ENCODE results near the gene KIRREL3. TPM values are rescaled to one million over a fixed set of nuclear protein-coding genes. Genes with fewer than 3 reads are reported as not detected.

Gene KIRREL3
- total RNA-seq, 5 donors from 2014 or later (not counting 1 experiment from before 2014, with no cell fraction given), result not detected

GRCh38 chr11:126523441-126524205, 476.9 kb downstream of the KIRREL3 start:
- DNase-seq (no peak), ATAC-seq (replicated peaks in 1 of 4) (no peak)
- WGBS (ENCODE audit: insufficient coverage), result 67% methylated on average over 3 of the region's 4 CpGs
- H3K9me3 ChIP-seq, result no peaks in the 10 kb centered on the region
- no peaks in the 10 kb centered on the region for H3K4me1 ChIP-seq (ENCODE audit: control insufficient read depth in 1 of 2, extremely low read depth in 1 of 2, insufficient read depth in 2 of 2, low read length in 2 of 2)
- H3K4me1 Mint-ChIP-seq, result no peaks in the 10 kb centered on the region
- no peak overlapping the region for H3K4me3 Mint-ChIP-seq
- H3K27me3 Mint-ChIP-seq, result peaks cover 8 to 12% of the 10 kb centered on the region in 2 donors
- no peaks in the 10 kb centered on the region for H3K36me3 Mint-ChIP-seq
- H3K27ac Mint-ChIP-seq, result no peak overlapping the region
- no peaks in the 10 kb centered on the region for H3K36me3 ChIP-seq (ENCODE audit: control insufficient read depth in 2 of 2, extremely low read depth in 1 of 2, insufficient read depth in 1 of 2, low read length in 1 of 2)
- POLR2A ChIA-PET, result no interaction called here
- no peak overlapping the region for H3K27ac ChIP-seq (ENCODE audit: low read length)
- no peaks in the 10 kb centered on the region for H3K9me3 Mint-ChIP-seq
- CTCF ChIA-PET, result no interaction called here
- no peak overlapping the region for H3K4me3 ChIP-seq (ENCODE audit: control insufficient read depth in 1 of 2, extremely low read depth in 1 of 2, low read length in 1 of 2)
- H3K27me3 ChIP-seq (replicated peaks in 1 of 2; ENCODE audit: control insufficient read depth in 2 of 2, extremely low read depth in 1 of 2, insufficient read depth in 2 of 2, low read length in 1 of 2), result peaks cover 0 to 26% of the 10 kb centered on the region in 2 experiments

GRCh38 chr11:126522606-126523005, 478.0 kb downstream of the KIRREL3 start:
- peaks cover 8 to 16% of the 10 kb centered on the region in 2 donors for H3K27me3 Mint-ChIP-seq
- H3K4me3 Mint-ChIP-seq, result no peak overlapping the region
- POLR2A ChIA-PET, result no interaction called here
- no peak overlapping the region for H3K27ac Mint-ChIP-seq
- no peak for ATAC-seq (replicated peaks in 1 of 4)
- Histone ChIP-seq H3K36me3 (ENCODE audit: control insufficient read depth in 2 of 2, extremely low read depth in 1 of 2, insufficient read depth in 1 of 2, low read length in 1 of 2) (no peaks in the 10 kb centered on the region), H3K27ac (ENCODE audit: low read length) (no peak overlapping the region), H3K4me3 (ENCODE audit: control insufficient read depth in 1 of 2, extremely low read depth in 1 of 2, low read length in 1 of 2) (no peak overlapping the region), H3K9me3 (no peaks in the 10 kb centered on the region), H3K27me3 (replicated peaks in 1 of 2; ENCODE audit: control insufficient read depth in 2 of 2, extremely low read depth in 1 of 2, insufficient read depth in 2 of 2, low read length in 1 of 2) (peaks cover 0 to 25% of the 10 kb centered on the region in 2 experiments), H3K4me1 (ENCODE audit: control insufficient read depth in 1 of 2, extremely low read depth in 1 of 2, insufficient read depth in 2 of 2, low read length in 2 of 2) (no peaks in the 10 kb centered on the region)
- no peaks in the 10 kb centered on the region for H3K4me1 Mint-ChIP-seq
- CTCF ChIA-PET, result no interaction called here
- no peaks in the 10 kb centered on the region for H3K36me3 Mint-ChIP-seq
- 86% methylated on average over 1 of the region's 7 CpGs for WGBS (ENCODE audit: insufficient coverage)
- no peaks in the 10 kb centered on the region for H3K9me3 Mint-ChIP-seq
- DNase-seq, result no peak

DNA sequence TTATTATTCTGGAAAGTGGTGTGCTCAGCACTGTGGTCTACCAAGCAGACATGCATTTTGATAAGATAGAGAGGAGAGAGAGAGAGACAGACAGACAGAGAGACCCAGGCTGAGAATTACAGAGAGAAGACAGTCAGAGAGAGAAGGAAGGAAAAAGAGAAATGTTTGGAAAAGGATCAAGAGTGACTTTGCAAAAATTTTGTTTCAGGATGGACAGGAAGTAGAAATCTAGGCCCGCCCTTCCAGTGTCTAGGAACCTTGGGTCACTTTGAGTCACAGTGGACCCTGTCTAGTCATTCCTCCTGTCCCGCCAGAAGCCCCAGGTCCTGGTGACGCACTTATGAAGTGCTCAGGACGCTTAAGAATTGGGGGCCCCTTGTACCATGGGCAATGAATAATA, 478.4 kb downstream of the KIRREL3 start:
- H3K9me3 ChIP-seq, result no peaks in the 10 kb centered on the region
- H3K27ac ChIP-seq (ENCODE audit: low read length), result no peak overlapping the region
- peaks cover 8 to 16% of the 10 kb centered on the region in 2 donors for H3K27me3 Mint-ChIP-seq
- no peaks in the 10 kb centered on the region for H3K36me3 Mint-ChIP-seq
- H3K9me3 Mint-ChIP-seq, result no peaks in the 10 kb centered on the region
- H3K4me1 ChIP-seq (ENCODE audit: control insufficient read depth in 1 of 2, extremely low read depth in 1 of 2, insufficient read depth in 2 of 2, low read length in 2 of 2), result no peaks in the 10 kb centered on the region
- POLR2A ChIA-PET, result no interaction called here
- no peak overlapping the region for H3K4me3 Mint-ChIP-seq
- H3K4me3 ChIP-seq (ENCODE audit: control insufficient read depth in 1 of 2, extremely low read depth in 1 of 2, low read length in 1 of 2), result no peak overlapping the region
- no peak overlapping the region for H3K27ac Mint-ChIP-seq
- CTCF ChIA-PET, result no interaction called here
- ATAC-seq (replicated peaks in 1 of 4) (no peak), DNase-seq (no peak)
- H3K4me1 Mint-ChIP-seq, result no peaks in the 10 kb centered on the region
- WGBS (ENCODE audit: insufficient coverage), result 75% methylated on average over 1 of the region's 4 CpGs
- H3K36me3 ChIP-seq (ENCODE audit: control insufficient read depth in 2 of 2, extremely low read depth in 1 of 2, insufficient read depth in 1 of 2, low read length in 1 of 2), result no peaks in the 10 kb centered on the region
- H3K27me3 ChIP-seq (replicated peaks in 1 of 2; ENCODE audit: control insufficient read depth in 2 of 2, extremely low read depth in 1 of 2, insufficient read depth in 2 of 2, low read length in 1 of 2), result peaks cover 0 to 26% of the 10 kb centered on the region in 2 experiments

- no peaks in the 10 kb centered on the region for H3K36me3 ChIP-seq (ENCODE audit: control insufficient read depth in 2 of 2, extremely low read depth in 1 of 2, insufficient read depth in 1 of 2, low read length in 1 of 2)
- no peak for DNase-seq
- no peaks in the 10 kb centered on the region for H3K9me3 Mint-ChIP-seq
- H3K9me3 ChIP-seq, result no peaks in the 10 kb centered on the region
- no peak overlapping the region for H3K27ac Mint-ChIP-seq
- CTCF ChIA-PET, result no interaction called here
- 86% methylated on average over 10 of the region's 11 CpGs for WGBS (ENCODE audit: insufficient coverage)
- H3K27me3 Mint-ChIP-seq, result peaks cover 8 to 16% of the 10 kb centered on the region in 2 donors
- no peaks in the 10 kb centered on the region for H3K4me1 Mint-ChIP-seq
- no peak overlapping the region for H3K27ac ChIP-seq (ENCODE audit: low read length)
- ATAC-seq (replicated peaks in 1 of 4), result no peak
- POLR2A ChIA-PET, result no interaction called here
- no peaks in the 10 kb centered on the region for H3K36me3 Mint-ChIP-seq
- peaks cover 0 to 24% of the 10 kb centered on the region in 2 experiments for H3K27me3 ChIP-seq (replicated peaks in 1 of 2; ENCODE audit: control insufficient read depth in 2 of 2, extremely low read depth in 1 of 2, insufficient read depth in 2 of 2, low read length in 1 of 2)
- no peak overlapping the region for H3K4me3 ChIP-seq (ENCODE audit: control insufficient read depth in 1 of 2, extremely low read depth in 1 of 2, low read length in 1 of 2)
- no peaks in the 10 kb centered on the region for H3K4me1 ChIP-seq (ENCODE audit: control insufficient read depth in 1 of 2, extremely low read depth in 1 of 2, insufficient read depth in 2 of 2, low read length in 2 of 2)
- no peak overlapping the region for H3K4me3 Mint-ChIP-seq
These were observed 479.4 kb downstream of the KIRREL3 start for GRCh38 chr11:126521196-126521595.

DNA sequence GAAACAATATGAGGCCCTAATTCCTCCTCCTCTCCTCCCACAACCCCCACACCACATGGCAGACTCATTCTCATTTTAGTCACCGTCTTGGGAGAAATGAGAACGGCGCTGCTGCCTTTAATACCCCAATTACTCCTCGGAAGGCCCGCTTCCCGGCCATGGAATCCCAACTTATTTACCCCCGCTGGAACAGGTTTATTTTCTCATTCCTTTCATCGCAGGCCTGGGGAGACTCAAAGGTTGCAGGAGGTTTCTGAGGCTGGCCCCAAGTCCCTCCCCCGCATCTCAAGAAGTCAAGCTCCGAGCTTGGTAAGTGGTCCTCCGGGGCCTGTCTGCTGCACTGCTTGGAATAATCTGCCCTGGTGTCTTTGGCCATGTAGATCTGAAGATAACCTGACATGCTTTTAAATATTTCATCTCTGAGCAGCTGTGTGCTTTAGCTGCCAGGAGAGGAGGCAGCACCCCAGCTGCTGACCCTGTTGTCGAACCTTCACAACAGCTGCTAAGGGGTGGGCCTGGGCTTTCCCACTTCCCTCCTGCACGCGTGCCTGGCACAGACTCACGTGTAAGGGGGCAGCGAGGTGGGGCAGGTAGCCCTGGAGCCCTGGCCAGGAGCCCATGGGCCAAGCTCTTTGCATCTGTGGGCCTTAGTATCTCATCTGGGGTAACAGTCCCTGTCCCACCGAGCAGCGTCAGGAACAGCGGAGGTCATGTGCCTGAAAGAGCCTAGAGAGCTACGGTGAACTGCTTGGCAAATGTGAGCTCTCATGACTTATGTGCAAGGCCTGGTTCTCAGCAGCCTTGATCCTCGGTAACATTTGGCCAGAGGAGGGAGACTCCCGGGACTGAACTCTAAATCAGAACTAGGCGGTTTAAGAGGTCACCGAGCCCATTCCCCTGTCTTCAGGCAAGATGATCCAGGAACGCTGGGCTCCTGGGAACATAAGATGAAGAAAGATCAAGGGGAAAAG, 480.5 kb downstream of the KIRREL3 start:
- no peak overlapping the region for H3K4me3 Mint-ChIP-seq
- ChIA-PET POLR2A (interaction anchor here in 1 of 2 donors (0.8 kb wide), 1 partner anchor 55 kb away, joined by 3 read pairs; no protein-coding TSS in a partner anchor), CTCF (no interaction called here)
- Histone ChIP-seq H3K27ac (ENCODE audit: low read length) (no peak overlapping the region), H3K4me1 (ENCODE audit: control insufficient read depth in 1 of 2, extremely low read depth in 1 of 2, insufficient read depth in 2 of 2, low read length in 2 of 2) (no peaks in the 10 kb centered on the region), H3K36me3 (ENCODE audit: control insufficient read depth in 2 of 2, extremely low read depth in 1 of 2, insufficient read depth in 1 of 2, low read length in 1 of 2) (no peaks in the 10 kb centered on the region), H3K27me3 (replicated peaks in 1 of 2; ENCODE audit: control insufficient read depth in 2 of 2, extremely low read depth in 1 of 2, insufficient read depth in 2 of 2, low read length in 1 of 2) (peaks cover 0 to 24% of the 10 kb centered on the region in 2 experiments), H3K9me3 (no peaks in the 10 kb centered on the region), H3K4me3 (ENCODE audit: control insufficient read depth in 1 of 2, extremely low read depth in 1 of 2, low read length in 1 of 2) (no peak overlapping the region)
- H3K36me3 Mint-ChIP-seq, result no peaks in the 10 kb centered on the region
- ATAC-seq (replicated peaks in 1 of 4) (no peak), DNase-seq (no peak)
- no peaks in the 10 kb centered on the region for H3K9me3 Mint-ChIP-seq
- peaks cover 0 to 13% of the 10 kb centered on the region in 2 donors for H3K27me3 Mint-ChIP-seq
- H3K27ac Mint-ChIP-seq, result no peak overlapping the region
- 81% methylated on average over 21 of the region's 25 CpGs for WGBS (ENCODE audit: insufficient coverage)
- no peaks in the 10 kb centered on the region for H3K4me1 Mint-ChIP-seq

DNA sequence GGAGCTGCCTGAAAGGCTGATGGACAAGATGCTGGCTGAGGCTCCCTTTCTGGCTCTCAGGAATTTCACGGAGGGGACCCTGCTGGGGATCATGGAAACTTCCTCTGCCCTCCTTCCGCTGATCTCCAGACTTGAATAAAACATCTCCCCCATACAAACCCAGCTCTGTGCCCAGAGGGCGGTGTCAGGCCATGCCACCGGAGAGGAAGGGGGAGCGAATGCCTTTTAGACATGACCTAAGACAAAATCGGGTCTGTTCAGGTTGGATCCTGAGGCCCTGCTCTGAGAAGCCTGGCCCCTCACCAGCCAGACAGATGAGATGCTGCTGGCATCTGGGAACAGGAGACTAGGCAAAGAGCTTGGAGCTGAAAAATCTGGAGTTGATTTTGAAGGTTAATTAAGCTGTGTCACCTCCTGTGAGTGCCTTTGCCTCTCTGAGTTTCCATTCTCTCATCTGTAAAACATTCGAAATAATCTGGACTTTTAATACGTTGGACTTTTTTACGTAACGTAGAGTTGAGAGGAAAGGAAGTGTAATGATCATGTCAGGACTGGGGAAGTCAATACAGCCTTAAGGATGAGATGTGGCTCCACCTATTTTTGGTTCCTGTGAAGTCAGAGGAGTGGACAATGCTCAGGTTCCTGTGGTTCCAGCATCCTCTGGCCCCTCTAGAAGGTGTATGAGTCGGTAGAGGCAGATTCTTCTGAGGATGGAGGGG, 481.4 kb downstream of the KIRREL3 start:
- no peak overlapping the region for H3K27ac Mint-ChIP-seq
- Histone ChIP-seq H3K36me3 (ENCODE audit: control insufficient read depth in 2 of 2, extremely low read depth in 1 of 2, insufficient read depth in 1 of 2, low read length in 1 of 2) (no peaks in the 10 kb centered on the region), H3K27me3 (replicated peaks in 1 of 2; ENCODE audit: control insufficient read depth in 2 of 2, extremely low read depth in 1 of 2, insufficient read depth in 2 of 2, low read length in 1 of 2) (peaks cover 0 to 25% of the 10 kb centered on the region in 2 experiments), H3K27ac (ENCODE audit: low read length) (no peak overlapping the region), H3K4me1 (ENCODE audit: control insufficient read depth in 1 of 2, extremely low read depth in 1 of 2, insufficient read depth in 2 of 2, low read length in 2 of 2) (no peaks in the 10 kb centered on the region), H3K9me3 (no peaks in the 10 kb centered on the region), H3K4me3 (ENCODE audit: control insufficient read depth in 1 of 2, extremely low read depth in 1 of 2, low read length in 1 of 2) (no peak overlapping the region)
- POLR2A ChIA-PET, result no interaction called here
- no peak for ATAC-seq (replicated peaks in 1 of 4)
- 79% methylated on average over 4 of the region's 11 CpGs for WGBS (ENCODE audit: insufficient coverage)
- H3K27me3 Mint-ChIP-seq, result peaks cover 2 to 18% of the 10 kb centered on the region in 2 donors
- H3K9me3 Mint-ChIP-seq, result no peaks in the 10 kb centered on the region
- no peaks in the 10 kb centered on the region for H3K4me1 Mint-ChIP-seq
- CTCF ChIA-PET, result no interaction called here
- H3K36me3 Mint-ChIP-seq, result no peaks in the 10 kb centered on the region
- DNase-seq, result no peak
- no peak overlapping the region for H3K4me3 Mint-ChIP-seq
